SU-DHL-6 (cell line): ENCODE data around the gene SERTAD3.
"Not testable (repeated sequence)": the region's sequence is repeated elsewhere in the genome, so short reads cannot be mapped to it uniquely, and the experiment has no call there.

Experiments used
- H2AFZ ChIP-seq: fragments of 200-600 bp; sonication (generic); 2 replicates; pipeline ENCODE4 v1.6.1; 2014; ENCODE audit warnings: low read depth, mild to moderate bottlenecking, moderate library complexity, mixed read lengths, antibody characterized with exemption, low read length; ENCODE audit not compliant: severe bottlenecking
- H3F3A ChIP-seq: fragments of 200-600 bp; shearing (Covaris generic); 2 replicates; pipeline ENCODE4 v1.6.0; 2016; ENCODE audit warnings: antibody characterized with exemption, mild to moderate bottlenecking; ENCODE audit not compliant: insufficient read depth
- H3K27ac ChIP-seq: fragments of 200-600 bp; sonication (generic); 2 replicates; pipeline ENCODE4 v1.5.1; 2016; ENCODE audit warnings: low read depth, mild to moderate bottlenecking, low read length, moderate library complexity, mixed read lengths
- H3K27me3 ChIP-seq: fragments of 200-600 bp; sonication (generic), shearing (Covaris generic); 2 replicates; pipeline ENCODE4 v1.6.0; 2014; ENCODE audit warnings: mild to moderate bottlenecking, low read length
- H3K36me3 ChIP-seq: fragments of 200-600 bp; sonication (generic); 2 replicates; pipeline ENCODE4 v1.6.1; 2014; ENCODE audit warnings: mild to moderate bottlenecking, low read length, mixed read lengths
- H3K4me2 ChIP-seq: fragments of 300-600, 200-600 bp; shearing (Covaris generic), sonication (generic); 2 replicates; pipeline ENCODE4 v1.6.0; 2014; ENCODE audit warnings: low read length, low read depth, mild to moderate bottlenecking; ENCODE audit not compliant: poor library complexity, severe bottlenecking
- H3K4me3 ChIP-seq: fragments of 200-600 bp; sonication (generic); 2 replicates; pipeline ENCODE4 v1.5.1; 2014; ENCODE audit warnings: antibody characterized with exemption, low read length, mild to moderate bottlenecking, mixed read lengths; ENCODE audit not compliant: insufficient read depth, poor library complexity, severe bottlenecking
- H3K79me2 ChIP-seq: fragments of 200-600 bp; sonication (generic); 2 replicates; pipeline ENCODE4 v1.6.1; 2014; ENCODE audit warnings: mild to moderate bottlenecking, low read length, moderate library complexity; ENCODE audit not compliant: insufficient read depth
- H3K9ac ChIP-seq: fragments of 200-600 bp; sonication (generic); 2 replicates; pipeline ENCODE4 v1.7.0; 2014; ENCODE audit warnings: mild to moderate bottlenecking, low read length
- H3K9me2 ChIP-seq: fragments of 200-600 bp; sonication (generic); replicated peaks from 2 replicates; pipeline ENCODE4 v1.6.1; 2014; ENCODE audit warnings: low read length; ENCODE audit not compliant: insufficient read depth
- H3K9me3 ChIP-seq: fragments of 200-600 bp; sonication (generic); 2 replicates; pipeline ENCODE4 v1.6.1; 2014; ENCODE audit warnings: low read length, mixed read lengths; ENCODE audit not compliant: insufficient read depth
- H4K20me1 ChIP-seq: fragments of 200-600 bp; sonication (generic); 2 replicates; pipeline ENCODE4 v1.6.1; 2014; ENCODE audit warnings: low read depth, mild to moderate bottlenecking, antibody characterized with exemption, low read length, moderate library complexity, mixed read lengths
- EZH2phosphoT487 ChIP-seq: fragments of 200-600 bp; sonication (generic), shearing (Covaris generic); conservative IDR thresholded peaks from 2 replicates; pipeline ENCODE4 v1.6.1; 2018; ENCODE audit warnings: mild to moderate bottlenecking, antibody characterized with exemption, low read length, moderate library complexity, mixed read lengths
- TF ChIP-seq, protein P1 (sequence below): fragments of 200-600 bp; sonication (generic); IDR thresholded peaks from one replicate; pipeline ENCODE4 v1.5.1; 2017; ENCODE audit warnings: antibody characterized with exemption, mild to moderate bottlenecking, low read length, moderate library complexity; ENCODE audit not compliant: insufficient read depth, poor library complexity, severe bottlenecking

The SERTAD3 gene

GRCh38 chr19:40410030-40410389 lies 34.1 kb downstream of the SERTAD3 start:
- H3K9ac ChIP-seq, result no peak overlapping the region
- no peaks in the 10 kb centered on the region for H3K27me3 ChIP-seq
- H4K20me1 ChIP-seq, result no peaks in the 10 kb centered on the region
- H3K27ac ChIP-seq, result no peak overlapping the region
- H3K36me3 ChIP-seq, result no peaks in the 10 kb centered on the region
- no peak overlapping the region for H3K4me2 ChIP-seq
- no peaks in the 10 kb centered on the region for H3K9me2 ChIP-seq
- no peaks in the 10 kb centered on the region for H3F3A ChIP-seq
- no peak for TF ChIP-seq EZH2phosphoT487
- TF ChIP-seq, protein P1, sequence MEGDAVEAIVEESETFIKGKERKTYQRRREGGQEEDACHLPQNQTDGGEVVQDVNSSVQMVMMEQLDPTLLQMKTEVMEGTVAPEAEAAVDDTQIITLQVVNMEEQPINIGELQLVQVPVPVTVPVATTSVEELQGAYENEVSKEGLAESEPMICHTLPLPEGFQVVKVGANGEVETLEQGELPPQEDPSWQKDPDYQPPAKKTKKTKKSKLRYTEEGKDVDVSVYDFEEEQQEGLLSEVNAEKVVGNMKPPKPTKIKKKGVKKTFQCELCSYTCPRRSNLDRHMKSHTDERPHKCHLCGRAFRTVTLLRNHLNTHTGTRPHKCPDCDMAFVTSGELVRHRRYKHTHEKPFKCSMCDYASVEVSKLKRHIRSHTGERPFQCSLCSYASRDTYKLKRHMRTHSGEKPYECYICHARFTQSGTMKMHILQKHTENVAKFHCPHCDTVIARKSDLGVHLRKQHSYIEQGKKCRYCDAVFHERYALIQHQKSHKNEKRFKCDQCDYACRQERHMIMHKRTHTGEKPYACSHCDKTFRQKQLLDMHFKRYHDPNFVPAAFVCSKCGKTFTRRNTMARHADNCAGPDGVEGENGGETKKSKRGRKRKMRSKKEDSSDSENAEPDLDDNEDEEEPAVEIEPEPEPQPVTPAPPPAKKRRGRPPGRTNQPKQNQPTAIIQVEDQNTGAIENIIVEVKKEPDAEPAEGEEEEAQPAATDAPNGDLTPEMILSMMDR, result no peak
- H3K79me2 ChIP-seq, result no peaks in the 10 kb centered on the region
- H2AFZ ChIP-seq, result no peak overlapping the region
- H3K9me3 ChIP-seq, result no peaks in the 10 kb centered on the region
- H3K4me3 ChIP-seq, result no peak overlapping the region

DNA sequence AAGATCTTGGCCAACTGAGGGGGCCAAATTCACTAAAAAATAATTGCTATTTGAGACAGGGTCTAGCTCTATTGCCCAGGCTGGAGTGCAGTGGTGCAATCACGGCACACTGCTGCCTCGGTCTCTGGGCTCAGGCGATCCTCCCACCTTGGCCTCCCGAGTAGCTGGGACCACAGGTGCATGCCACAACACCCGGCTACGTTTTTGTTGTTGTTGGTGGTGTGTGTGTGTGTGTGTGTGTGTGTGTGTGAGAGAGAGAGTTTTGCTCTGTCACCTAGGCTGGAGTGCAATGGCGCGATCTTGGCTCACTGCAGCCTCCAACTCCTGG lies 35.6 kb downstream of the SERTAD3 start:
- not testable (repeated sequence) for H3K4me2 ChIP-seq, H3K27me3 ChIP-seq, H4K20me1 ChIP-seq, H3K27ac ChIP-seq, H3K36me3 ChIP-seq, H3K4me3 ChIP-seq, H2AFZ ChIP-seq, H3K9me2 ChIP-seq, H3K79me2 ChIP-seq, H3F3A ChIP-seq, H3K9ac ChIP-seq, H3K9me3 ChIP-seq

GRCh38 chr19:40407714-40408597 lies 36.2 kb downstream of the SERTAD3 start:
- no peak overlapping the region for H2AFZ ChIP-seq
- H3K9ac ChIP-seq, result no peak overlapping the region
- TF ChIP-seq EZH2phosphoT487, result no peak
- TF ChIP-seq, protein P1, result no peak
- no peak overlapping the region for H3K27ac ChIP-seq
- no peaks in the 10 kb centered on the region for H3K79me2 ChIP-seq
- H4K20me1 ChIP-seq, result no peaks in the 10 kb centered on the region
- H3K36me3 ChIP-seq, result no peaks in the 10 kb centered on the region
- H3K9me2 ChIP-seq, result no peaks in the 10 kb centered on the region
- no peaks in the 10 kb centered on the region for H3F3A ChIP-seq
- H3K27me3 ChIP-seq, result no peaks in the 10 kb centered on the region
- H3K4me2 ChIP-seq, result no peak overlapping the region
- no peak overlapping the region for H3K4me3 ChIP-seq
- H3K9me3 ChIP-seq, result no peaks in the 10 kb centered on the region

GRCh38 chr19:40403262-40403984 lies 40.7 kb downstream of the SERTAD3 start:
- no peaks in the 10 kb centered on the region for H3K79me2 ChIP-seq
- H3K9me3 ChIP-seq, result no peaks in the 10 kb centered on the region
- H3K27ac ChIP-seq, result 0 out of 2 replicates have a peak overlapping the region, but pooled peaks have one; percentile 30
- H3K9me2 ChIP-seq, result no peaks in the 10 kb centered on the region
- H3K4me3 ChIP-seq, result peak overlapping the region; percentile 60
- peak overlapping the region; percentile 97 for H3K4me2 ChIP-seq
- TF ChIP-seq, protein P1, result no peak
- no peak for TF ChIP-seq EZH2phosphoT487
- H3K9ac ChIP-seq, result peak overlapping the region; percentile 50
- no peaks in the 10 kb centered on the region for H3K27me3 ChIP-seq
- H3K36me3 ChIP-seq, result no peaks in the 10 kb centered on the region
- H2AFZ ChIP-seq, result peak overlapping the region; percentile 99
- H4K20me1 ChIP-seq, result no peaks in the 10 kb centered on the region
- no peaks in the 10 kb centered on the region for H3F3A ChIP-seq
